DND-41 (cell line): Measurements from ENCODE around the gene FPR2.

Experiments
- CTCF ChIP-seq: IDR thresholded peaks from 2 replicates; pipeline ENCODE4 v1.5.1; 2012; ENCODE audit warnings: borderline replicate concordance, low read length, moderate library complexity, mild to moderate bottlenecking; ENCODE audit not compliant: poor library complexity, severe bottlenecking; ENCODE audit errors: extremely low read depth
- EZH2 ChIP-seq: IDR thresholded peaks from 3 replicates; pipeline ENCODE4 v1.6.1; 2012; ENCODE audit warnings: borderline replicate concordance, low read depth, mild to moderate bottlenecking, moderate library complexity, low read length, inconsistent platforms; ENCODE audit not compliant: severe bottlenecking

GRCh38 chr19:51772977-51773376 is 12.0 kb downstream of the FPR2 start:
- no peak for TF ChIP-seq CTCF
- no peak for TF ChIP-seq EZH2
